Omental fat pad (tissue), 4 donors: Measurements from ENCODE around the gene RPL32. TPM values are rescaled to one million over a fixed set of nuclear protein-coding genes. Genes with fewer than 3 reads are reported as not detected.

ENCODE experiments used
- ATAC-seq: fragments of 150-250 bp; one replicate; pipeline ENCODE4 v1.9.1; 2016; ENCODE audit warnings: mild to moderate bottlenecking, moderate library complexity; ENCODE audit not compliant: low FRiP score
- DNase-seq: peaks from one replicate; pipeline ENCODE4 v3.0.0-alpha.2; 2019; ENCODE audit warnings: low spot score
- CTCF ChIP-seq, 3 donors: fragments of 450-650 bp; IDR thresholded peaks; one replicate each; pipeline ENCODE4 v1.5.1; 2016 to 2017; ENCODE audit warnings: antibody characterized with exemption in 3 of 3, mild to moderate bottlenecking in 3 of 3, moderate library complexity in 2 of 3
- total RNA-seq, 4 donors: library from RNA; depleted of rRNA; stranded (reverse); fragments of >200 nt; gene quantifications; one replicate each; pipeline ENCODE4 v1.1.0, GENCODE V29; 2016

RPL32 gene
- total RNA-seq, 4 donors from 2014 or later: 796 to 1,017 (median 855) TPM

GRCh38 chr3:12812812-12813211 is 28.6 kb downstream of the RPL32 start:
- no peak for TF ChIP-seq CTCF (IDR thresholded peaks at IDR 0.05)
- ATAC-seq (no peak), DNase-seq (no peak)

GRCh38 chr3:12810961-12811360 is 30.4 kb downstream of the RPL32 start:
- no peak for TF ChIP-seq CTCF (IDR thresholded peaks at IDR 0.05)
- ATAC-seq (no peak), DNase-seq (no peak)

GRCh38 chr3:12810013-12810780 is 31.2 kb downstream of the RPL32 start:
- ATAC-seq: peak; percentile 100
- DNase-seq: peak; percentile 98
- peak in 1 of 3 donors; percentile 92 for TF ChIP-seq CTCF (IDR thresholded peaks at IDR 0.05)

- TF ChIP-seq CTCF (IDR thresholded peaks at IDR 0.05): no peak
- DNase-seq (no peak), ATAC-seq (no peak)
Observed at GRCh38 chr3:12809435-12809834, 31.9 kb downstream of the RPL32 start.

- TF ChIP-seq CTCF (IDR thresholded peaks at IDR 0.05): no peak
- DNase-seq: no peak
- no peak for ATAC-seq
Observed at GRCh38 chr3:12809001-12809400, 32.4 kb downstream of the RPL32 start.

- no peak for TF ChIP-seq CTCF (IDR thresholded peaks at IDR 0.05)
- DNase-seq: no peak
- ATAC-seq: no peak
Observed at GRCh38 chr3:12808587-12808986, 32.8 kb downstream of the RPL32 start.
